ENCODE measurements around the gene ARHGAP27. TPM values are rescaled to one million over a fixed set of nuclear protein-coding genes. Genes with fewer than 3 reads are reported as not detected.

Gene ARHGAP27
- total RNA-seq, 1 experiment from 2014 or later = 61.4 TPM

- intact Hi-C loops (cut with micrococcal nuclease; ENCODE audit: unreplicated experiment) = no loop called here
- H4K20me1 ChIP-seq (ENCODE audit: insufficient read depth) = peaks cover 41% of the 10 kb centered on the region
- no peak for TF ChIP-seq EZH2 (IDR thresholded peaks at IDR 0.05; ENCODE audit: low read depth)
- no peak for TF ChIP-seq CTCF (conservative IDR thresholded peaks at IDR 0.05)
- H2AFZ ChIP-seq = no peak overlapping the region
- no TSS peak for BruUV-seq (replicated peaks)
- no peaks in the 10 kb centered on the region for H3K9me2 ChIP-seq (ENCODE audit: insufficient read depth)
- H3K27ac ChIP-seq = no peak overlapping the region
- peaks cover 11% of the 10 kb centered on the region for H3K79me2 ChIP-seq (ENCODE audit: low read depth)
- H3K9me3 ChIP-seq (ENCODE audit: insufficient read depth, low read depth) = no peaks in the 10 kb centered on the region
- H3F3A ChIP-seq (ENCODE audit: insufficient read depth, low read depth) = peaks cover 35% of the 10 kb centered on the region; the same call in 1 of the 2 replicates
- ChIA-PET POLR2A (ENCODE audit: unreplicated experiment) (no interaction called here), CTCF (no interaction called here)
- H3K36me3 ChIP-seq (ENCODE audit: low read depth) = peaks cover 49% of the 10 kb centered on the region
- no peak for DNase-seq
- H3K4me1 ChIP-seq (replicated peaks; ENCODE audit: insufficient read depth) = no peaks in the 10 kb centered on the region
- no peaks in the 10 kb centered on the region for H3K27me3 ChIP-seq (ENCODE audit: insufficient read depth, low read depth)
- H3K4me3 ChIP-seq = no peak overlapping the region
- no peak overlapping the region for H3K4me2 ChIP-seq
Observed at GRCh38 chr17:45402916-45403315, 29.8 kb downstream of the ARHGAP27 start.

- intact Hi-C loops (cut with micrococcal nuclease; ENCODE audit: unreplicated experiment) = loop anchor here (5.0 kb wide), 1 partner anchor 434 kb away; no protein-coding TSS in a partner anchor
- Histone ChIP-seq H3K9me2 (ENCODE audit: insufficient read depth) (no peaks in the 10 kb centered on the region), H3K4me2 (no peak overlapping the region), H2AFZ (no peak overlapping the region), H3K27me3 (ENCODE audit: insufficient read depth, low read depth) (no peaks in the 10 kb centered on the region), H3K36me3 (ENCODE audit: low read depth) (peaks cover 45% of the 10 kb centered on the region; the same call in 1 of the 2 replicates), H3K4me3 (no peak overlapping the region), H3K79me2 (ENCODE audit: low read depth) (no peaks in the 10 kb centered on the region), H3K27ac (no peak overlapping the region), H3F3A (ENCODE audit: insufficient read depth, low read depth) (peaks cover 34% of the 10 kb centered on the region; the same call in 1 of the 2 replicates), H3K9me3 (ENCODE audit: insufficient read depth, low read depth) (no peaks in the 10 kb centered on the region), H4K20me1 (ENCODE audit: insufficient read depth) (peaks cover 32% of the 10 kb centered on the region), H3K4me1 (replicated peaks; ENCODE audit: insufficient read depth) (no peaks in the 10 kb centered on the region)
- DNase-seq = no peak
- BruUV-seq (replicated peaks) = no TSS peak
- POLR2A ChIA-PET (ENCODE audit: unreplicated experiment) = no interaction called here
- CTCF ChIA-PET = no interaction called here
- TF ChIP-seq CTCF (conservative IDR thresholded peaks at IDR 0.05) = no peak
- TF ChIP-seq EZH2 (IDR thresholded peaks at IDR 0.05; ENCODE audit: low read depth) = no peak
Observed at GRCh38 chr17:45398800-45399199, 33.9 kb downstream of the ARHGAP27 start.

GRCh38 chr17:45397796-45398195 lies 34.9 kb downstream of the ARHGAP27 start:
- Histone ChIP-seq H3K36me3 (ENCODE audit: low read depth) (peaks cover 35% of the 10 kb centered on the region; the same call in 1 of the 2 replicates), H3K4me2 (no peak overlapping the region), H3K79me2 (ENCODE audit: low read depth) (no peaks in the 10 kb centered on the region), H3K4me1 (replicated peaks; ENCODE audit: insufficient read depth) (no peaks in the 10 kb centered on the region), H3F3A (ENCODE audit: insufficient read depth, low read depth) (peaks cover 37% of the 10 kb centered on the region; the same call in 1 of the 2 replicates), H3K9me2 (ENCODE audit: insufficient read depth) (no peaks in the 10 kb centered on the region), H3K27me3 (ENCODE audit: insufficient read depth, low read depth) (no peaks in the 10 kb centered on the region), H2AFZ (no peak overlapping the region), H3K4me3 (no peak overlapping the region), H3K9me3 (ENCODE audit: insufficient read depth, low read depth) (no peaks in the 10 kb centered on the region), H4K20me1 (ENCODE audit: insufficient read depth) (peaks cover 22% of the 10 kb centered on the region), H3K27ac (no peak overlapping the region)
- BruUV-seq (replicated peaks) = no TSS peak
- CTCF ChIA-PET = no interaction called here
- no peak for TF ChIP-seq CTCF (conservative IDR thresholded peaks at IDR 0.05)
- no peak for TF ChIP-seq EZH2 (IDR thresholded peaks at IDR 0.05; ENCODE audit: low read depth)
- POLR2A ChIA-PET (ENCODE audit: unreplicated experiment) = interaction anchor here (0.6 kb wide), 1 partner anchor 137 kb away, joined by 3 read pairs; no protein-coding TSS in a partner anchor
- DNase-seq = no peak
- intact Hi-C loops (cut with micrococcal nuclease; ENCODE audit: unreplicated experiment) = loop anchor here (2.0 to 5.0 kb wide), 2 partner anchors 27 to 435 kb away; no protein-coding TSS in a partner anchor

All from PC-9 (cell line).